K562 (cell line): ENCODE data around the gene KLF18. TPM values are rescaled to one million over a fixed set of nuclear protein-coding genes. Genes with fewer than 3 reads are reported as not detected.
A peak's percentile ranks its signal among the peaks of the same experiment; 100 is the strongest.

Source experiments
- ATAC-seq: fragments of 200-7000 bp; cut with Tn5 transposase; 3 replicates; pipeline ENCODE4 v1.9.1; 2020; ENCODE audit warnings: moderate library complexity
- BruUV-seq: library from RNA; stranded (reverse); fragments of 400-500 nt; replicated peaks from 2 replicates; lab custom pipeline; 2021; lab: Mats Ljungman, UMichigan
- CTCF ChIA-PET: fragments of 300-600 bp; formaldehyde crosslinking; extraction: SDS; loops from one replicate; lab custom pipeline; 2021; ENCODE audit warnings: low intra/inter-chr PET ratio; lab: Yijun Ruan, JAX
- POLR2A ChIA-PET: fragments of 300-600, 350-650 bp; sonication (Branson Sonifier 250); formaldehyde crosslinking; extraction: SDS; loops from one replicate; lab custom pipeline; 2021; ENCODE audit warnings: antibody characterized with exemption, inconsistent platforms; lab: Yijun Ruan, JAX
- DNase-seq, 4 experiments: peaks; one replicate each; pipeline versions ENCODE4 v3.0.0 to v3.0.0-alpha.2; 2011 to 2018; ENCODE audit warnings: low spot score in 3 of 4, mixed read lengths in 3 of 4; ENCODE audit errors: extremely low read depth in 1 of 4
- FAIRE-seq: peaks from 2 replicates; lab custom pipeline; 2011; peaks lifted over from hg19 to GRCh38; lab: Jason Lieb, UNC
- H2AFZ ChIP-seq: 2 replicates; pipeline ENCODE4 v1.6.0; 2011; ENCODE audit warnings: low read depth, low read length, control low read depth, inconsistent platforms
- H3K27ac ChIP-seq: fragments of 200-600 bp; 3 replicates; pipeline ENCODE4 v1.8.0; 2011; ENCODE audit warnings: low read depth, mild to moderate bottlenecking, control low read depth, inconsistent platforms, low read length, moderate library complexity, mixed read lengths; ENCODE audit errors: extremely low read depth
- H3K27me3 ChIP-seq, 2 experiments: fragments of 300-600 bp in 1 of 2; 2 replicates in 1 of 2; 3 replicates in 1 of 2; pipeline versions ENCODE4 v1.6.0 to v1.8.0; 2011; ENCODE audit warnings: inconsistent platforms in 2 of 2, low read length in 2 of 2, mild to moderate bottlenecking in 1 of 2, mixed read lengths in 1 of 2, moderate library complexity in 1 of 2; ENCODE audit not compliant: control insufficient read depth in 2 of 2, insufficient read depth in 2 of 2
- H3K36me3 ChIP-seq: fragments of 300-600 bp; 3 replicates; pipeline ENCODE4 v1.8.0; 2011; ENCODE audit warnings: mild to moderate bottlenecking, low read length, inconsistent platforms; ENCODE audit not compliant: control insufficient read depth, insufficient read depth
- H3K4me1 ChIP-seq, 2 experiments: fragments of 200-600 bp in 1 of 2; replicated peaks in 1 of 2; 2 replicates in 1 of 2; 3 replicates in 1 of 2; pipeline versions ENCODE4 v1.5.1 to v1.8.0; 2011; ENCODE audit warnings: inconsistent platforms in 2 of 2, low read length in 2 of 2, mild to moderate bottlenecking in 1 of 2, mixed read lengths in 1 of 2, moderate library complexity in 1 of 2; ENCODE audit not compliant: control insufficient read depth in 2 of 2, insufficient read depth in 2 of 2
- H3K4me2 ChIP-seq: 2 replicates; pipeline ENCODE4 v1.6.1; 2011; ENCODE audit warnings: low read length, control low read depth, inconsistent platforms, mixed read lengths; ENCODE audit not compliant: insufficient read depth
- H3K4me3 ChIP-seq: fragments of 200-600 bp; sonication (generic), shearing (Covaris generic); 2 replicates; pipeline ENCODE4 v1.5.1; 2016; ENCODE audit warnings: control low read depth, inconsistent platforms
- H3K79me2 ChIP-seq: fragments of 200-600 bp; 3 replicates; pipeline ENCODE4 v1.8.0; 2011; ENCODE audit warnings: low read length, inconsistent platforms; ENCODE audit not compliant: control insufficient read depth, insufficient read depth
- H3K9ac ChIP-seq, 2 experiments: 2 replicates each; pipeline versions ENCODE4 v1.6.0 to v1.6.1; 2011; ENCODE audit warnings: low read depth in 2 of 2, low read length in 2 of 2, control low read depth in 1 of 2, inconsistent platforms in 1 of 2, mild to moderate bottlenecking in 1 of 2, mixed read lengths in 1 of 2; ENCODE audit not compliant: insufficient read depth in 1 of 2
- H3K9me1 ChIP-seq: one replicate; pipeline ENCODE4 v1.6.0; 2011; ENCODE audit warnings: inconsistent platforms, mild to moderate bottlenecking, low read length, moderate library complexity; ENCODE audit not compliant: control insufficient read depth, insufficient read depth
- H3K9me3 ChIP-seq: replicated peaks from 2 replicates; pipeline ENCODE4 v1.5.1; 2011; ENCODE audit warnings: low read depth, low read length, inconsistent platforms; ENCODE audit not compliant: control insufficient read depth, insufficient read depth
- H4K20me1 ChIP-seq: replicated peaks from 2 replicates; pipeline ENCODE4 v1.6.1; 2011; ENCODE audit warnings: low read length, inconsistent platforms, mixed read lengths; ENCODE audit not compliant: control insufficient read depth, insufficient read depth
- CBX5 ChIP-seq: IDR thresholded peaks from 2 replicates; pipeline ENCODE4 v1.6.1; 2014; ENCODE audit warnings: low read depth, borderline replicate concordance
- ETV5 ChIP-seq: sonication (generic); formaldehyde crosslinking; IDR thresholded peaks from 2 replicates; pipeline ENCODE4 v1.4.0; 2020; ENCODE audit warnings: low read depth, mild to moderate bottlenecking, missing genetic modification reagents
- MCM5 ChIP-seq: fragments of 450-650 bp; IDR thresholded peaks from 2 replicates; pipeline ENCODE4 v1.6.1; 2016; ENCODE audit warnings: low read depth
- NFIC ChIP-seq: fragments of 450-650 bp; IDR thresholded peaks from 2 replicates; pipeline ENCODE4 v1.6.1; 2017; ENCODE audit warnings: mild to moderate bottlenecking, inconsistent platforms
- PHF8 ChIP-seq: fragments of 200-600 bp; sonication (generic); IDR thresholded peaks from 2 replicates; pipeline ENCODE4 v1.6.1; 2012; ENCODE audit warnings: mixed run types, mild to moderate bottlenecking, inconsistent platforms, low read length, moderate library complexity, borderline replicate concordance
- SOX6 ChIP-seq: fragments of 450-650 bp; IDR thresholded peaks from 2 replicates; pipeline ENCODE4 v1.6.1; 2014; ENCODE audit warnings: mild to moderate bottlenecking
- SPI1 ChIP-seq: IDR thresholded peaks from 2 replicates; pipeline ENCODE4 v1.6.1; 2011; ENCODE audit warnings: low read depth, low read length, control low read depth, borderline replicate concordance
- TFAM ChIP-seq: fragments of 250-450 bp; sonication (Bioruptor Pico); conservative IDR thresholded peaks from 2 replicates; pipeline ENCODE4 v1.5.0; 2021; ENCODE audit warnings: mild to moderate bottlenecking, moderate library complexity
- ZNF408 ChIP-seq: fragments of 250-450 bp; sonication (Bioruptor Pico); IDR thresholded peaks from 2 replicates; pipeline ENCODE4 v1.4.0; 2020; ENCODE audit warnings: low read depth, mild to moderate bottlenecking, moderate library complexity
- ZNF785 ChIP-seq: fragments of 250-450 bp; sonication (Bioruptor Pico); IDR thresholded peaks from 2 replicates; pipeline ENCODE4 v1.4.0; 2020; ENCODE audit warnings: mild to moderate bottlenecking
- ZNF79 ChIP-seq: fragments of 250-450 bp; sonication (Bioruptor Pico); IDR thresholded peaks from 2 replicates; pipeline ENCODE4 v1.4.0; 2020; ENCODE audit warnings: low read depth, mild to moderate bottlenecking, moderate library complexity
- WGBS: fragments of 100-300 bp; shearing (Covaris generic); methylation state at CpG from one replicate; pipeline ENCODE4 v1.1.6; 2016; ENCODE audit warnings: low coverage, mixed read lengths; ENCODE audit not compliant: insufficient coverage; ENCODE audit errors: missing lambda C conversion rate; 5-methylcytosine and 5-hydroxymethylcytosine counted together
- in situ Hi-C: fragments of 300-500 bp; cut with MboI; formaldehyde crosslinking; loops from 4 replicates; pipeline ENCODE4 v1.15.0; 2018; ENCODE audit warnings: inconsistent platforms, mixed read lengths
- intact Hi-C: fragments of 100-400 bp; cut with micrococcal nuclease; formaldehyde crosslinking; loops from 2 replicates; pipeline ENCODE4 v1.14.2; 2022
- polyA plus RNA-seq, 8 experiments: library from polyadenylated mRNA; depleted of rRNA in 4 of 8; stranded (reverse) in 5 of 8; unstranded in 3 of 8; fragments of >200 nt; fragmentation: Nextera tagmentation in 2 of 8; fragmentation: Illumina TruSeq in 1 of 8; extraction: Ambion mirVana in 2 of 8; extraction: Trizol in 1 of 8; gene quantifications; 2 replicates each; pipeline versions ENCODE4 v1.2.1 to v1.2.3, GENCODE V29; 2011 to 2014; ENCODE audit warnings: inconsistent platforms in 1 of 8, missing spikeins in 1 of 8
- total RNA-seq, 7 experiments: library from RNA; depleted of rRNA in 6 of 7; stranded (reverse); fragments of >200 nt in 6 of 7; fragmentation: Illumina TruSeq in 2 of 7; extraction: Trizol in 2 of 7; gene quantifications; 2 replicates each; pipeline versions ENCODE4 v1.2.1 to v1.2.3, GENCODE V29; 2011 to 2021; ENCODE audit warnings: low replicate concordance in 1 of 7
- TF ChIP-seq, protein P1 (sequence below), 3 experiments: IDR thresholded peaks in 2 of 3; conservative IDR thresholded peaks in 1 of 3; 2 replicates each; pipeline ENCODE4 v1.5.1; 2011 to 2012; ENCODE audit warnings: low read length in 3 of 3, mild to moderate bottlenecking in 3 of 3, control low read depth in 2 of 3, improper control_type of control experiment in 1 of 3, inconsistent platforms in 1 of 3, low read depth in 1 of 3, mixed read lengths in 1 of 3, moderate library complexity in 1 of 3; ENCODE audit not compliant: insufficient read depth in 2 of 3
- TF ChIP-seq, protein P2 (sequence below): fragments of 250-450 bp; sonication (Bioruptor Pico); IDR thresholded peaks from 2 replicates; pipeline ENCODE4 v1.5.0; 2020; ENCODE audit warnings: mild to moderate bottlenecking

KLF18 gene
- total and polyA plus RNA-seq, 9 of the 15 experiments (the other 6 are each of a cell fraction or from before 2014, with no cell fraction given): not detected

DNA sequence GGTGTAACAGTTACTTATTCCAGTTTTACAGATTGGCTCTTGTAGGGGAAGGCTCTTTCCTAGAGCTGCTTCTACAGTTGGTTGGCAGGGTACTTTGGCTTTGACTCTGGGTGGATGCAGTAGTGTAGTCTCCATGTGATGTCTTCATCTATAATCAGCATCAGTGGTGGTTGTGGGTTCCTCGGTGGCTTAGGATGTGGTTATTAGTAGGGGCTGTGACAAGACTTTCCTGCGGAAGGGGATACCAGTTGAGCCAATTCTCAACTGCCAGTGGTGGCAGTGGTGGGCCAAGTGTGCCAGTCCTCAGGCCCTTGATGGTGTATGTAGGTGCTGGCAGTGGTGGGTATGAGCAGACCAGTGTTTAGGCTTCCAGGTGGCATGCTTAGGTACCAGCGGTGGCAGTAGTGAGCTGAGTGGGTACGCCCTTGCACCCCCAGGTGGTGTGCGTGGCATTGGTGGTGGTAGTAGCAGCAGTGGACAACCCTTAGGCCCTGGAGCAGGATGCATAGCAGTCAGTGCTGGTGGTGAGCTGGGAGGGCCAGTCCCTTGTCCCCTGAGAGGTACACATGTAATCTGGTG lies 27.2 kb upstream of the KLF18 start:
- no peak overlapping the region for H3K4me2 ChIP-seq
- H4K20me1 ChIP-seq: no peaks in the 10 kb centered on the region
- 1% methylated on average over 5 of the region's 5 CpGs for WGBS
- H3K4me1 ChIP-seq: peaks cover 0 to 2% of the 10 kb centered on the region in 2 experiments; a peak in 1 of 5 replicates
- CTCF ChIA-PET: no interaction called here
- in situ Hi-C loops: no loop called here
- FAIRE-seq (no peak), DNase-seq (no peak), ATAC-seq (no peak)
- H2AFZ ChIP-seq: no peak overlapping the region
- no peaks in the 10 kb centered on the region for H3K36me3 ChIP-seq
- POLR2A ChIA-PET: no interaction called here
- no peaks in the 10 kb centered on the region for H3K79me2 ChIP-seq
- H3K4me3 ChIP-seq: no peak overlapping the region
- peaks cover 23 to 41% of the 10 kb centered on the region in 2 experiments for H3K27me3 ChIP-seq
- no peaks in the 10 kb centered on the region for H3K9me3 ChIP-seq
- intact Hi-C loops: no loop called here
- no peak overlapping the region for H3K27ac ChIP-seq
- H3K9me1 ChIP-seq: no peaks in the 10 kb centered on the region
- TF ChIP-seq MCM5: no peak
- TF ChIP-seq, protein P1, sequence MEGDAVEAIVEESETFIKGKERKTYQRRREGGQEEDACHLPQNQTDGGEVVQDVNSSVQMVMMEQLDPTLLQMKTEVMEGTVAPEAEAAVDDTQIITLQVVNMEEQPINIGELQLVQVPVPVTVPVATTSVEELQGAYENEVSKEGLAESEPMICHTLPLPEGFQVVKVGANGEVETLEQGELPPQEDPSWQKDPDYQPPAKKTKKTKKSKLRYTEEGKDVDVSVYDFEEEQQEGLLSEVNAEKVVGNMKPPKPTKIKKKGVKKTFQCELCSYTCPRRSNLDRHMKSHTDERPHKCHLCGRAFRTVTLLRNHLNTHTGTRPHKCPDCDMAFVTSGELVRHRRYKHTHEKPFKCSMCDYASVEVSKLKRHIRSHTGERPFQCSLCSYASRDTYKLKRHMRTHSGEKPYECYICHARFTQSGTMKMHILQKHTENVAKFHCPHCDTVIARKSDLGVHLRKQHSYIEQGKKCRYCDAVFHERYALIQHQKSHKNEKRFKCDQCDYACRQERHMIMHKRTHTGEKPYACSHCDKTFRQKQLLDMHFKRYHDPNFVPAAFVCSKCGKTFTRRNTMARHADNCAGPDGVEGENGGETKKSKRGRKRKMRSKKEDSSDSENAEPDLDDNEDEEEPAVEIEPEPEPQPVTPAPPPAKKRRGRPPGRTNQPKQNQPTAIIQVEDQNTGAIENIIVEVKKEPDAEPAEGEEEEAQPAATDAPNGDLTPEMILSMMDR (IDR thresholded peaks at IDR 0.05 in 2 of 3, conservative IDR thresholded peaks at IDR 0.05 in 1 of 3; ENCODE audit: insufficient read depth in 2 of 3, low read depth in 1 of 3, low read length in 3 of 3): peak in 1 of 3 experiments; percentile 21; a peak in 1 of 6 replicates
- H3K9ac ChIP-seq: no peak overlapping the region
- BruUV-seq: no TSS peak

DNA sequence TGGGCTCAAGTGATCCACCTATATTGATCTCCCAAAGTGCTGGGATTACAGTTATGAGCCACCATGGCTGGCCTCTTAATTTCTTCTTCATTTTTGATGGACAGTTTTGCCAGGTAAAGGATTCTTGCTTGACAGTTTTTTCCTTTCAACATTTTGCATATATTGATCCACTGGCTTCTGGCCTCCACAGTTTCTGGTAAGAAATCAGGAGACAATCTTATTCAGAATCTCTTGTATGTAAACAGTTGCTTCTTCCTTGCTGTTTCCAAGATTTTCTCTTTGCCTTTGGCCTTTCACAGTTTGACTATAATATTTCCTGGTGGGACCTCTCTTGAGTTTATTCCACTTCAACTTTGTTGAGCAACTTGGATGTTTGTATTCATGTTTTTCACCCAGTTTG lies 20.1 kb upstream of the KLF18 start:
- no peak for DNase-seq
- Histone ChIP-seq H2AFZ (no peak overlapping the region), H3K4me2 (no peak overlapping the region), H3K9me1 (no peaks in the 10 kb centered on the region), H3K4me3 (no peak overlapping the region), H4K20me1 (no peaks in the 10 kb centered on the region), H3K79me2 (no peaks in the 10 kb centered on the region), H3K9me3 (no peaks in the 10 kb centered on the region; the same call in 1 of the 2 replicates), H3K4me1 (no peaks in the 10 kb centered on the region; a peak in 1 of 5 replicates), H3K36me3 (no peaks in the 10 kb centered on the region), H3K27me3 (peaks cover 2 to 9% of the 10 kb centered on the region in 2 experiments; a peak in 4 of 5 replicates), H3K27ac (no peak overlapping the region), H3K9ac (no peak overlapping the region)
- POLR2A ChIA-PET: no interaction called here
- FAIRE-seq: no peak
- BruUV-seq: no TSS peak
- no peak for ATAC-seq
- in situ Hi-C loops (no loop called here), intact Hi-C loops (no loop called here)
- CTCF ChIA-PET: interaction anchor here (0.6 kb wide), 1 partner anchor 836 kb away, joined by 3 read pairs; no protein-coding TSS in a partner anchor
- TF ChIP-seq SPI1 (no peak), NFIC (no peak), ZNF79 (CRISPR knock-in tag) (no peak), ZNF785 (CRISPR knock-in tag) (no peak), ETV5 (CRISPR knock-in tag) (no peak), ZNF408 (CRISPR knock-in tag) (no peak), PHF8 (no peak), SOX6 (no peak), CBX5 (no peak), TFAM (CRISPR knock-in tag) (no peak)
- TF ChIP-seq, protein P2, sequence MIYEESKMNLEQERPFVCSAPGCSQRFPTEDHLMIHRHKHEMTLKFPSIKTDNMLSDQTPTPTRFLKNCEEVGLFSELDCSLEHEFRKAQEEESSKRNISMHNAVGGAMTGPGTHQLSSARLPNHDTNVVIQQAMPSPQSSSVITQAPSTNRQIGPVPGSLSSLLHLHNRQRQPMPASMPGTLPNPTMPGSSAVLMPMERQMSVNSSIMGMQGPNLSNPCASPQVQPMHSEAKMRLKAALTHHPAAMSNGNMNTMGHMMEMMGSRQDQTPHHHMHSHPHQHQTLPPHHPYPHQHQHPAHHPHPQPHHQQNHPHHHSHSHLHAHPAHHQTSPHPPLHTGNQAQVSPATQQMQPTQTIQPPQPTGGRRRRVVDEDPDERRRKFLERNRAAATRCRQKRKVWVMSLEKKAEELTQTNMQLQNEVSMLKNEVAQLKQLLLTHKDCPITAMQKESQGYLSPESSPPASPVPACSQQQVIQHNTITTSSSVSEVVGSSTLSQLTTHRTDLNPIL (CRISPR knock-in tag): no peak
